OCI-LY7 (cell line): ENCODE results near the gene HSD17B14.
"Not testable (repeated sequence)": the region's sequence is repeated elsewhere in the genome, so short reads cannot be mapped to it uniquely, and the experiment has no call there.

ENCODE experiments used
- EZH2phosphoT487 ChIP-seq: fragments of 200-600 bp; sonication (generic); IDR thresholded peaks from 2 replicates; pipeline ENCODE4 v1.6.1; 2018; ENCODE audit warnings: low read depth, borderline replicate concordance, mild to moderate bottlenecking, mixed run types, antibody characterized with exemption, low read length, moderate library complexity, mixed read lengths
- TF ChIP-seq, protein P1 (sequence below): fragments of 200-600 bp; sonication (generic); conservative IDR thresholded peaks from 2 replicates; pipeline ENCODE4 v1.5.1; 2014; ENCODE audit warnings: mild to moderate bottlenecking, antibody characterized with exemption, low read length, moderate library complexity, mixed read lengths

- TF ChIP-seq, protein P1, sequence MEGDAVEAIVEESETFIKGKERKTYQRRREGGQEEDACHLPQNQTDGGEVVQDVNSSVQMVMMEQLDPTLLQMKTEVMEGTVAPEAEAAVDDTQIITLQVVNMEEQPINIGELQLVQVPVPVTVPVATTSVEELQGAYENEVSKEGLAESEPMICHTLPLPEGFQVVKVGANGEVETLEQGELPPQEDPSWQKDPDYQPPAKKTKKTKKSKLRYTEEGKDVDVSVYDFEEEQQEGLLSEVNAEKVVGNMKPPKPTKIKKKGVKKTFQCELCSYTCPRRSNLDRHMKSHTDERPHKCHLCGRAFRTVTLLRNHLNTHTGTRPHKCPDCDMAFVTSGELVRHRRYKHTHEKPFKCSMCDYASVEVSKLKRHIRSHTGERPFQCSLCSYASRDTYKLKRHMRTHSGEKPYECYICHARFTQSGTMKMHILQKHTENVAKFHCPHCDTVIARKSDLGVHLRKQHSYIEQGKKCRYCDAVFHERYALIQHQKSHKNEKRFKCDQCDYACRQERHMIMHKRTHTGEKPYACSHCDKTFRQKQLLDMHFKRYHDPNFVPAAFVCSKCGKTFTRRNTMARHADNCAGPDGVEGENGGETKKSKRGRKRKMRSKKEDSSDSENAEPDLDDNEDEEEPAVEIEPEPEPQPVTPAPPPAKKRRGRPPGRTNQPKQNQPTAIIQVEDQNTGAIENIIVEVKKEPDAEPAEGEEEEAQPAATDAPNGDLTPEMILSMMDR, result not testable (repeated sequence)
- not testable (repeated sequence) for TF ChIP-seq EZH2phosphoT487
Measured at GRCh38 chr19:48765816-48766215, 70.5 kb downstream of the HSD17B14 start.
